GDM1 (cell line): ENCODE data around the gene SERPINE2.
"Not testable (repeated sequence)": the region's sequence is repeated elsewhere in the genome, so short reads cannot be mapped to it uniquely, and the experiment has no call there.

ENCODE experiments used
- DNase-seq: peaks from one replicate; lab custom pipeline; 2025; lab: John Stamatoyannopoulos, UW

The SERPINE2 gene

DNA sequence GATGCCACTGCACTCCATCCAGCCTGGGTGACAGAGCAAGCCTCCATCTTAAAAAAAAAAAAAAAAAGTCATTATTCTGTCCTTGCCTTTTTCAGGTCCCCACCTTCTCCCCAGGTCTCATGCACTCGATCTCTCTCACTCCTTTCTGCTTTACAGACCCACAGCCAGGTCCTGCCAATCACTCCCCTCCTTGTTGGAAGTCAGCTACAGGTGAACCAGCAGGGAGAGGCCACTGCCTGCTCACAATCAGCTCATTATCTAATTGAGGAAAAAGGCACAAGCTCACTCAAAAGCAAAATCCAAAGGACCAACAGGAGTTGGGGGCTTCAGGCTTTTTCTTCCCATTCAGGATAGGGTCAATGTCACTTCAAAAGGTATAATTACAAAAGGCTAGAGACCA, 96.0 kb downstream of the SERPINE2 start:
- no peak for DNase-seq

GRCh38 chr2:223941579-223942277, 97.4 kb downstream of the SERPINE2 start:
- DNase-seq: no peak

DNA sequence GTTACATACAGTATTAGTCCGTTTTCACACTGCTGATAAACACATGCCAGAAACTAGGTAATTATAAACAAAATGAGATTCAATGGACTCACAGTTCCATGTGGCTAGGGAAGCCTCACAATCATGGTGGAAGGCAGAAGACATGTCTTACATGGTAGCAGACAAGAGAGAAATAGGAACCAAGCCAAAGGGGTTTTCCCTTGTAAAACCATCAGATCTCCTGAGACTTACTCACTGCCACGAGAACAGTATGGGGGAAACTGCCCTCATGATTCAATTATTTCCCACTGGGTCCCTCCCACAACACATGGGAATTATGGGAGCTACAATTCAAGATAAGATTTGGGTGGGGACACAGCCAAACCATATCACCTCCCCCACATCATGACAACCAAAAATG, 99.6 kb downstream of the SERPINE2 start:
- DNase-seq: not testable (repeated sequence)

DNA sequence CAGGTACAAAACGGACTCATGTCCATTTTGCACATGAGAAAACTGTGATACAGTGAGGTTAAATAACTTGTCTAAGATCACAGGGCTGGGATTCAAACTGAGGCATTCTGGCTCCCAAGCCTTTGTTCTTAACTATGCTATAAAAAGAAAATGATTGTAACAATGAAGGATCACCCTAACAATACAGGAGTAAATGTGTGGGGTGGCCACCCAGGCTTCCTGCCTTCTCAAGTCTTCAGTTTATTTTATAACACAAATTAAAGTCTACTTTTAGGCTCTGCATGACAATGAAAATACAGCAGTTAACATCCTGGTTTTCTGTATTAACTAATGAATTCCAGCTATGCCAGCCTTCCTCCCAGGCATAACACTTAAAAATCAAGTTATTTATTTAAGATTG, 101.6 kb downstream of the SERPINE2 start:
- DNase-seq: no peak

- no peak for DNase-seq
Observed at GRCh38 chr2:223936862-223937326, 102.2 kb downstream of the SERPINE2 start.

GRCh38 chr2:223935459-223936125, 103.5 kb downstream of the SERPINE2 start:
- no peak for DNase-seq

- DNase-seq: no peak
Observed at GRCh38 chr2:223934870-223935269, 104.2 kb downstream of the SERPINE2 start.

DNA sequence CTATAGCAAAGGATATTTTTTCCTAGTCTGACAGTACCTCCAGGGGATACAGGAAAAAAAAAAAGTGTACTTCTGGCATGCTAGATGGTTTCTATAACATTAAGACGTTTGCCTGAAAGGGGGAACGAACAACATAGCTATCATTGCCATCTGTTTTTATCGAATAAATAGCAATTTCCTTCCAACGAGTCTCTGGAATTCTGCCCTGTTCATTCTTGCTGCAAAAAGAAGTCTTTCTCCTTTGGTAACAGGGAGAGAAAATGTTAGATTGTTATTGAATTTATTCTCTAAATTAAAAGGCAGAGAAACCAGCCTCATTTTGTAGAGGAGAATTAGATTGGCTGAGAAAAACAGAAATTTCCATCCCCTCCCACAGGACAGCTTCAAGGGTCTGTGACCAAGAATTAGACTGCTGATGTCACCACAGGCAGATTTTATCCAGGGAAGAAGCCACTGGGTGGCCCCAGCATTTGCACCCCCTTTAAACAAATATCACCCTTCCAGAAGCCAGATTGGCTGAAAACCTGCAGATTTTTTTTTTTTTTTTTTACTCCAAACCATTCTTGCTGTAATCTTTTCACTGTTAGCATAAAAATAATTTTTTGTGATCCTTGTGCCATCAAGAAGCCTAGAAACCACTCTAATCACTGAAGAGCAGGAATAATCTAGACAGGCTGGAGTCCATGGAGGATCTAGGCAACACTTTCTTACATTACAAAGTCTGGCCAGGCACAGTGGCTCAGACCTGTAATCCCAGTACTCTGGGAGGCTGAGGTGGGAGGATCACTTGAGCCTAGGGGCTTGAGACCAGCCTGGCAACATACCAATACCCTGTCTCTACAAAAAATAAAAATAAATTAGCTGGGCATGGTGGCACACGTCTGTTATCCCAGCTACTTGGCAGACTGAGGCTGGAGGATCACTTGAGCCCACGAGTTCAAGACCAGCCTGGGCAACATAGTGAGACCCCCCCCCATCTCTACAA, 106.0 kb downstream of the SERPINE2 start:
- DNase-seq: no peak

GRCh38 chr2:223930103-223930976, 108.7 kb downstream of the SERPINE2 start:
- no peak for DNase-seq

DNA sequence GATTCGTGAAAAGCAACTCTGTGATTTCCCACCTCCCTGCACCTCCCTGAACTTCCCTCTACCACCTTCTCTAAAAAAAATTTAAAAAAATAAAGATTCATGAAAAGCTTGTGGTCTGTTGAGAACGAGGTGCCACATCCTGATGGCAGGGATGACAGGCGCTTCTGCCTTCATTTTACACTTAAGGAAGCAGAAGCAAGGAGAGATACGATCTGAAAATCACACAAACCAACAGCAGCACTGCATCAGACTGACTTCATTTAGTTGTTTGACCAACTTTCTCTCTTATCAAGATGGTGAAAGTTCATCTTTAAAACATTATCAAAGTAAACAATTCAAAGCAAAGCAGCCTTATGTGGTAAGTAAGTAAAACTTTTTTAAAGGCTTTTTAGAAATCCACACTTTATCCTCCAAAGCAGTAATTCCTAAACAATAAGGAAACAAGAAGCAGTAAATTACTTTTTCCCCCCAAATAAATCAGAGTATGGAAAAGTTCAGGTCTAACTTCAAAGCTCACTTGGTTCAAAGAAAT, 109.4 kb downstream of the SERPINE2 start:
- DNase-seq: peak; percentile 35

DNA sequence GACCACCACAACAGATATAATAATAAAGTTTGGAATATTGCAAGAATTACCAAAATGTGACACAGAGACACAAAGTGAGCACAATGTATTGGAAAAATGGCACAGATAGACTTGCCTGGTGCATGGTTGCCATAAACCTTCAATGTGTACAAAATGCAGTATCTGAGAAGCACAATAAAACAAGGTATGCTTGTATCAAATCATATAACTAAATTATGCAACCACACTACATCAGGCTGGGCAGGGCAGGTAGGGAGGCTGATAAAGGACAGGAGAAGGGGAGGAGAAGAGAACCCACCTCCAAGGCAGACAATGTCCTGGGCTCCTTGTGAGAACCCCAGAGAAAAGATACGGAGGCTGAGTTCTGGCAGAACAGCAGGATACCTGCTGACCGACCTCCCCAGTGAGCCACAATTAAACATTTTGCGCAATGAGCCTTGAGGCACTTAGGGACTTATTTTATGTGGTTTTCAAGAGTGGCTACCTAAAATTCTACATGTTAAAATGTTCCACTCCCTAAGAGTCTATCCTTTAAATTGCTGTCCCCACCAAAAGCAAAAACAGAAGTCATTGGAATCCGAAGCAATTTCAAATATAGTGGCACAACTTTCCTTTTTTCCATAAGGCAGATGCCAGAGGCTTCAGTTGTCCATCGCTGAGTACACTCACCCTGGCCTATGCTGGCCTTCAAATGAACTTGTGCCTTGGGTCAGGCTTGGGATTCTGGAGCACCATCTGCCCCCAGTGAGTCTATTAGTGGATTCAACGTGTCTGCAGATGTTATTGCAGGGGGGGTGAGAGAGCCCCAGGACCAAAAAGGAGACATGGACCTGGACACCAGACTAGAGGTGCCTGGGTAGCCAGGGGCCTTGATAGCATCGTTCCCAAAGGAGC, 110.7 kb downstream of the SERPINE2 start:
- DNase-seq: no peak

- DNase-seq: no peak
Observed at GRCh38 chr2:223925106-223925505, 114.0 kb downstream of the SERPINE2 start.
